Measurements from ENCODE around the gene MMP24.

DNA sequence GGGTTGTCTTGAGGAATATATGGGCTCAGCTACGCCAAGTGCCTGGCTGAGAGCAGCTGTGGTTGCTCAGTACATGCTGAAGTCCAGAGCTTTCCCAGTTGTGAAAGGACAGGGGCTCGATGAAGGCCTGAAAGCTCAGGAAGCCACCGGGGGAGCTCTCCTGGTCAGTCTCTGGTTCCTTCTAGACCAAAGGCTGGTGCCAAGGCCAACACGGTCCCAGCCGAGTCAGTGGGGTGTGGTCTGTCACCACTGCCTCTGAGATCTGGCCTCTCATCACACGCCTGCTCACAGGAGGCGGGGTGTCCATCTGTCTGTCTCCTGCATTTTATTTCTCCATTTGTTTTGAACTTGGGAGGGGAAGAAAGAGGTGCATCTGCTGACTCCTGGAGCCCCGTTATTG is 70.7 kb downstream of the MMP24 start:
- TF ChIP-seq POLR2AphosphoS5 (IDR thresholded peaks at IDR 0.05; ENCODE audit: borderline replicate concordance, low read depth, low read length) (no peak), EZH2 (IDR thresholded peaks at IDR 0.05) (no peak), FOXP2 (optimal IDR thresholded peaks at IDR 0.05; ENCODE audit: control extremely low read depth, extremely low read length, insufficient read depth) (no peak)
